WTC11 (cell line): ENCODE measurements around the gene CLDN5. TPM values are rescaled to one million over a fixed set of nuclear protein-coding genes. Genes with fewer than 3 reads are reported as not detected.

Experiments used
- GRHL2 ChIP-seq: fragments of 250-450 bp; sonication (Bioruptor Pico); IDR thresholded peaks from 2 replicates; pipeline ENCODE4 v1.8.0; 2022; ENCODE audit warnings: mild to moderate bottlenecking, moderate library complexity; ENCODE audit not compliant: insufficient replicate concordance, severe bottlenecking
- HMGA2 ChIP-seq: fragments of 250-450 bp; sonication (Bioruptor Pico); IDR thresholded peaks from 2 replicates; pipeline ENCODE4 v1.4.0; 2021; ENCODE audit warnings: mild to moderate bottlenecking, moderate library complexity
- NR1H2 ChIP-seq: sonication (generic); formaldehyde crosslinking; IDR thresholded peaks from 2 replicates; pipeline ENCODE4 v1.9.0; 2021; ENCODE audit warnings: mild to moderate bottlenecking, moderate library complexity, missing genetic modification reagents
- NR2C2 ChIP-seq: sonication (generic); formaldehyde crosslinking; IDR thresholded peaks from 2 replicates; pipeline ENCODE4 v1.8.0; 2022; ENCODE audit warnings: mild to moderate bottlenecking, missing genetic modification reagents
- PRDM15 ChIP-seq: sonication (generic); formaldehyde crosslinking; IDR thresholded peaks from 2 replicates; pipeline ENCODE4 v1.8.0; 2022; ENCODE audit warnings: missing genetic modification reagents
- PRRX2 ChIP-seq: fragments of 250-450 bp; sonication (Bioruptor Pico); IDR thresholded peaks from 2 replicates; pipeline ENCODE4 v1.8.0; 2021; ENCODE audit warnings: mild to moderate bottlenecking
- RELA ChIP-seq: sonication (generic); formaldehyde crosslinking; IDR thresholded peaks from 2 replicates; pipeline ENCODE4 v1.8.1; 2022; ENCODE audit warnings: missing genetic modification reagents, mild to moderate bottlenecking, borderline replicate concordance
- SMAD3 ChIP-seq: sonication (generic); formaldehyde crosslinking; IDR thresholded peaks from 2 replicates; pipeline ENCODE4 v1.8.0; 2022; ENCODE audit warnings: missing genetic modification reagents, mild to moderate bottlenecking, borderline replicate concordance
- SOX15 ChIP-seq: fragments of 250-450 bp; sonication (Bioruptor Pico); IDR thresholded peaks from 2 replicates; pipeline ENCODE4 v1.9.0; 2021; ENCODE audit warnings: mild to moderate bottlenecking
- USF1 ChIP-seq: sonication (generic); formaldehyde crosslinking; IDR thresholded peaks from 2 replicates; pipeline ENCODE4 v1.8.0; 2022; ENCODE audit warnings: mild to moderate bottlenecking, missing genetic modification reagents
- ZNF121 ChIP-seq: sonication (generic); formaldehyde crosslinking; IDR thresholded peaks from 2 replicates; pipeline ENCODE4 v1.8.0; 2023; ENCODE audit warnings: missing genetic modification reagents
- ZNF219 ChIP-seq: sonication (generic); formaldehyde crosslinking; IDR thresholded peaks from 2 replicates; pipeline ENCODE4 v1.8.0; 2023; ENCODE audit warnings: missing genetic modification reagents, mild to moderate bottlenecking, borderline replicate concordance
- ZNF317 ChIP-seq: sonication (generic); formaldehyde crosslinking; IDR thresholded peaks from 2 replicates; pipeline ENCODE4 v1.8.1; 2023; ENCODE audit warnings: low read depth, mild to moderate bottlenecking, moderate library complexity, missing genetic modification reagents, borderline replicate concordance
- ZNF416 ChIP-seq: fragments of 250-450 bp; sonication (Bioruptor Pico); IDR thresholded peaks from 2 replicates; pipeline ENCODE4 v1.9.0; 2021; ENCODE audit warnings: mild to moderate bottlenecking, inconsistent platforms
- ZNF423 ChIP-seq: fragments of 250-450 bp; sonication (Bioruptor Pico); IDR thresholded peaks from 2 replicates; pipeline ENCODE4 v2.1.2; 2022; ENCODE audit warnings: mild to moderate bottlenecking, moderate library complexity
- total RNA-seq: library from RNA; stranded (reverse); gene quantifications from 3 replicates; pipeline ENCODE4 v1.2.3, GENCODE V29; 2021
- TF ChIP-seq, protein P1 (sequence below): fragments of 200-600 bp; IDR thresholded peaks from 2 replicates; pipeline ENCODE4 v1.8.0; 2022; ENCODE audit warnings: antibody characterized with exemption
- TF ChIP-seq, protein P2 (sequence below): fragments of 250-450 bp; sonication (Bioruptor Pico); IDR thresholded peaks from 2 replicates; pipeline ENCODE4 v1.8.0; 2021; ENCODE audit warnings: mild to moderate bottlenecking
- TF ChIP-seq, protein P3 (sequence below): fragments of 250-450 bp; sonication (Bioruptor Pico); IDR thresholded peaks from 2 replicates; pipeline ENCODE4 v1.9.0; 2021; ENCODE audit warnings: mild to moderate bottlenecking, borderline replicate concordance
- TF ChIP-seq, protein P4 (sequence below): sonication (generic); formaldehyde crosslinking; IDR thresholded peaks from 2 replicates; pipeline ENCODE4 v1.8.0; 2022; ENCODE audit warnings: mild to moderate bottlenecking, missing genetic modification reagents
- TF ChIP-seq, protein P5 (sequence below): sonication (generic); formaldehyde crosslinking; IDR thresholded peaks from 2 replicates; pipeline ENCODE4 v1.8.1; 2023; ENCODE audit warnings: mild to moderate bottlenecking, missing genetic modification reagents, borderline replicate concordance

Gene CLDN5
- total RNA-seq, 1 experiment from 2014 or later = 1.0 TPM

- TF ChIP-seq, protein P1, sequence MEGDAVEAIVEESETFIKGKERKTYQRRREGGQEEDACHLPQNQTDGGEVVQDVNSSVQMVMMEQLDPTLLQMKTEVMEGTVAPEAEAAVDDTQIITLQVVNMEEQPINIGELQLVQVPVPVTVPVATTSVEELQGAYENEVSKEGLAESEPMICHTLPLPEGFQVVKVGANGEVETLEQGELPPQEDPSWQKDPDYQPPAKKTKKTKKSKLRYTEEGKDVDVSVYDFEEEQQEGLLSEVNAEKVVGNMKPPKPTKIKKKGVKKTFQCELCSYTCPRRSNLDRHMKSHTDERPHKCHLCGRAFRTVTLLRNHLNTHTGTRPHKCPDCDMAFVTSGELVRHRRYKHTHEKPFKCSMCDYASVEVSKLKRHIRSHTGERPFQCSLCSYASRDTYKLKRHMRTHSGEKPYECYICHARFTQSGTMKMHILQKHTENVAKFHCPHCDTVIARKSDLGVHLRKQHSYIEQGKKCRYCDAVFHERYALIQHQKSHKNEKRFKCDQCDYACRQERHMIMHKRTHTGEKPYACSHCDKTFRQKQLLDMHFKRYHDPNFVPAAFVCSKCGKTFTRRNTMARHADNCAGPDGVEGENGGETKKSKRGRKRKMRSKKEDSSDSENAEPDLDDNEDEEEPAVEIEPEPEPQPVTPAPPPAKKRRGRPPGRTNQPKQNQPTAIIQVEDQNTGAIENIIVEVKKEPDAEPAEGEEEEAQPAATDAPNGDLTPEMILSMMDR = no peak
- TF ChIP-seq ZNF121 (no peak), ZNF219 (no peak), PRRX2 (CRISPR knock-in tag) (no peak), SMAD3 (no peak), RELA (peak; percentile 15; the same call in 1 of the 2 replicates), ZNF317 (no peak), GRHL2 (CRISPR knock-in tag) (no peak), USF1 (CRISPR knock-in tag) (peak; percentile 45; the same call in 1 of the 2 replicates), NR2C2 (CRISPR knock-in tag) (no peak), SOX15 (CRISPR knock-in tag) (no peak), NR1H2 (no peak), ZNF416 (CRISPR knock-in tag) (no peak), PRDM15 (no peak; the same call in 1 of the 2 replicates), HMGA2 (no peak), ZNF423 (no peak)
- TF ChIP-seq, protein P2, sequence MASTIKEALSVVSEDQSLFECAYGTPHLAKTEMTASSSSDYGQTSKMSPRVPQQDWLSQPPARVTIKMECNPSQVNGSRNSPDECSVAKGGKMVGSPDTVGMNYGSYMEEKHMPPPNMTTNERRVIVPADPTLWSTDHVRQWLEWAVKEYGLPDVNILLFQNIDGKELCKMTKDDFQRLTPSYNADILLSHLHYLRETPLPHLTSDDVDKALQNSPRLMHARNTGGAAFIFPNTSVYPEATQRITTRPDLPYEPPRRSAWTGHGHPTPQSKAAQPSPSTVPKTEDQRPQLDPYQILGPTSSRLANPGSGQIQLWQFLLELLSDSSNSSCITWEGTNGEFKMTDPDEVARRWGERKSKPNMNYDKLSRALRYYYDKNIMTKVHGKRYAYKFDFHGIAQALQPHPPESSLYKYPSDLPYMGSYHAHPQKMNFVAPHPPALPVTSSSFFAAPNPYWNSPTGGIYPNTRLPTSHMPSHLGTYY (CRISPR knock-in tag) = no peak
- TF ChIP-seq, protein P3, sequence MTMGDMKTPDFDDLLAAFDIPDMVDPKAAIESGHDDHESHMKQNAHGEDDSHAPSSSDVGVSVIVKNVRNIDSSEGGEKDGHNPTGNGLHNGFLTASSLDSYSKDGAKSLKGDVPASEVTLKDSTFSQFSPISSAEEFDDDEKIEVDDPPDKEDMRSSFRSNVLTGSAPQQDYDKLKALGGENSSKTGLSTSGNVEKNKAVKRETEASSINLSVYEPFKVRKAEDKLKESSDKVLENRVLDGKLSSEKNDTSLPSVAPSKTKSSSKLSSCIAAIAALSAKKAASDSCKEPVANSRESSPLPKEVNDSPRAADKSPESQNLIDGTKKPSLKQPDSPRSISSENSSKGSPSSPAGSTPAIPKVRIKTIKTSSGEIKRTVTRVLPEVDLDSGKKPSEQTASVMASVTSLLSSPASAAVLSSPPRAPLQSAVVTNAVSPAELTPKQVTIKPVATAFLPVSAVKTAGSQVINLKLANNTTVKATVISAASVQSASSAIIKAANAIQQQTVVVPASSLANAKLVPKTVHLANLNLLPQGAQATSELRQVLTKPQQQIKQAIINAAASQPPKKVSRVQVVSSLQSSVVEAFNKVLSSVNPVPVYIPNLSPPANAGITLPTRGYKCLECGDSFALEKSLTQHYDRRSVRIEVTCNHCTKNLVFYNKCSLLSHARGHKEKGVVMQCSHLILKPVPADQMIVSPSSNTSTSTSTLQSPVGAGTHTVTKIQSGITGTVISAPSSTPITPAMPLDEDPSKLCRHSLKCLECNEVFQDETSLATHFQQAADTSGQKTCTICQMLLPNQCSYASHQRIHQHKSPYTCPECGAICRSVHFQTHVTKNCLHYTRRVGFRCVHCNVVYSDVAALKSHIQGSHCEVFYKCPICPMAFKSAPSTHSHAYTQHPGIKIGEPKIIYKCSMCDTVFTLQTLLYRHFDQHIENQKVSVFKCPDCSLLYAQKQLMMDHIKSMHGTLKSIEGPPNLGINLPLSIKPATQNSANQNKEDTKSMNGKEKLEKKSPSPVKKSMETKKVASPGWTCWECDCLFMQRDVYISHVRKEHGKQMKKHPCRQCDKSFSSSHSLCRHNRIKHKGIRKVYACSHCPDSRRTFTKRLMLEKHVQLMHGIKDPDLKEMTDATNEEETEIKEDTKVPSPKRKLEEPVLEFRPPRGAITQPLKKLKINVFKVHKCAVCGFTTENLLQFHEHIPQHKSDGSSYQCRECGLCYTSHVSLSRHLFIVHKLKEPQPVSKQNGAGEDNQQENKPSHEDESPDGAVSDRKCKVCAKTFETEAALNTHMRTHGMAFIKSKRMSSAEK (CRISPR knock-in tag) = no peak
- TF ChIP-seq, protein P4, sequence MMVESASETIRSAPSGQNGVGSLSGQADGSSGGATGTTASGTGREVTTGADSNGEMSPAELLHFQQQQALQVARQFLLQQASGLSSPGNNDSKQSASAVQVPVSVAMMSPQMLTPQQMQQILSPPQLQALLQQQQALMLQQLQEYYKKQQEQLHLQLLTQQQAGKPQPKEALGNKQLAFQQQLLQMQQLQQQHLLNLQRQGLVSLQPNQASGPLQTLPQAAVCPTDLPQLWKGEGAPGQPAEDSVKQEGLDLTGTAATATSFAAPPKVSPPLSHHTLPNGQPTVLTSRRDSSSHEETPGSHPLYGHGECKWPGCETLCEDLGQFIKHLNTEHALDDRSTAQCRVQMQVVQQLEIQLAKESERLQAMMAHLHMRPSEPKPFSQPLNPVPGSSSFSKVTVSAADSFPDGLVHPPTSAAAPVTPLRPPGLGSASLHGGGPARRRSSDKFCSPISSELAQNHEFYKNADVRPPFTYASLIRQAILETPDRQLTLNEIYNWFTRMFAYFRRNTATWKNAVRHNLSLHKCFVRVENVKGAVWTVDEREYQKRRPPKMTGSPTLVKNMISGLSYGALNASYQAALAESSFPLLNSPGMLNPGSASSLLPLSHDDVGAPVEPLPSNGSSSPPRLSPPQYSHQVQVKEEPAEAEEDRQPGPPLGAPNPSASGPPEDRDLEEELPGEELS (CRISPR knock-in tag) = 0 out of 2 replicates have a peak, but pooled peaks have one; percentile 20
- TF ChIP-seq, protein P5, sequence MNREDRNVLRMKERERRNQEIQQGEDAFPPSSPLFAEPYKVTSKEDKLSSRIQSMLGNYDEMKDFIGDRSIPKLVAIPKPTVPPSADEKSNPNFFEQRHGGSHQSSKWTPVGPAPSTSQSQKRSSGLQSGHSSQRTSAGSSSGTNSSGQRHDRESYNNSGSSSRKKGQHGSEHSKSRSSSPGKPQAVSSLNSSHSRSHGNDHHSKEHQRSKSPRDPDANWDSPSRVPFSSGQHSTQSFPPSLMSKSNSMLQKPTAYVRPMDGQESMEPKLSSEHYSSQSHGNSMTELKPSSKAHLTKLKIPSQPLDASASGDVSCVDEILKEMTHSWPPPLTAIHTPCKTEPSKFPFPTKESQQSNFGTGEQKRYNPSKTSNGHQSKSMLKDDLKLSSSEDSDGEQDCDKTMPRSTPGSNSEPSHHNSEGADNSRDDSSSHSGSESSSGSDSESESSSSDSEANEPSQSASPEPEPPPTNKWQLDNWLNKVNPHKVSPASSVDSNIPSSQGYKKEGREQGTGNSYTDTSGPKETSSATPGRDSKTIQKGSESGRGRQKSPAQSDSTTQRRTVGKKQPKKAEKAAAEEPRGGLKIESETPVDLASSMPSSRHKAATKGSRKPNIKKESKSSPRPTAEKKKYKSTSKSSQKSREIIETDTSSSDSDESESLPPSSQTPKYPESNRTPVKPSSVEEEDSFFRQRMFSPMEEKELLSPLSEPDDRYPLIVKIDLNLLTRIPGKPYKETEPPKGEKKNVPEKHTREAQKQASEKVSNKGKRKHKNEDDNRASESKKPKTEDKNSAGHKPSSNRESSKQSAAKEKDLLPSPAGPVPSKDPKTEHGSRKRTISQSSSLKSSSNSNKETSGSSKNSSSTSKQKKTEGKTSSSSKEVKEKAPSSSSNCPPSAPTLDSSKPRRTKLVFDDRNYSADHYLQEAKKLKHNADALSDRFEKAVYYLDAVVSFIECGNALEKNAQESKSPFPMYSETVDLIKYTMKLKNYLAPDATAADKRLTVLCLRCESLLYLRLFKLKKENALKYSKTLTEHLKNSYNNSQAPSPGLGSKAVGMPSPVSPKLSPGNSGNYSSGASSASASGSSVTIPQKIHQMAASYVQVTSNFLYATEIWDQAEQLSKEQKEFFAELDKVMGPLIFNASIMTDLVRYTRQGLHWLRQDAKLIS (CRISPR knock-in tag) = no peak
Measured at GRCh38 chr22:19523240-19524169, 705 bp downstream of the CLDN5 start (continued).
